H9 (cell line): ENCODE results near the gene SNTG2. TPM values are rescaled to one million over a fixed set of nuclear protein-coding genes. Genes with fewer than 3 reads are reported as not detected.
"Not testable (repeated sequence)": the region's sequence is repeated elsewhere in the genome, so short reads cannot be mapped to it uniquely, and the experiment has no call there.

Source experiments
- DNase-seq: peaks from one replicate; pipeline ENCODE4 v3.0.0-alpha.2; 2017
- H2AFZ ChIP-seq: one replicate; pipeline ENCODE4 v1.6.1; 2013; ENCODE audit warnings: mild to moderate bottlenecking, low read length, control low read depth, moderate library complexity
- H2AK5ac ChIP-seq: 2 replicates; pipeline ENCODE4 v1.6.1; 2013; ENCODE audit warnings: low read length, control low read depth, mixed read lengths; ENCODE audit not compliant: insufficient read length
- H2BK120ac ChIP-seq: one replicate; pipeline ENCODE4 v1.6.1; 2013; ENCODE audit warnings: low read depth, mild to moderate bottlenecking, low read length, control low read depth, inconsistent platforms; ENCODE audit not compliant: poor library complexity, severe bottlenecking
- H2BK12ac ChIP-seq: 2 replicates; pipeline ENCODE4 v1.6.1; 2013; ENCODE audit warnings: low read length, control low read depth, mixed read lengths, low read depth; ENCODE audit not compliant: insufficient read length
- H2BK15ac ChIP-seq: 2 replicates; pipeline ENCODE4 v1.6.1; 2013; ENCODE audit warnings: low read depth, low read length, control low read depth
- H2BK20ac ChIP-seq: one replicate; pipeline ENCODE4 v1.6.1; 2013; ENCODE audit warnings: low read depth, mild to moderate bottlenecking, low read length, control low read depth, inconsistent platforms; ENCODE audit not compliant: poor library complexity, severe bottlenecking
- H2BK5ac ChIP-seq: 2 replicates; pipeline ENCODE4 v1.6.1; 2013; ENCODE audit warnings: low read length, control low read depth, mixed read lengths; ENCODE audit not compliant: insufficient read length
- H3K14ac ChIP-seq: 2 replicates; pipeline ENCODE4 v1.6.1; 2013; ENCODE audit warnings: low read length, control low read depth; ENCODE audit not compliant: insufficient read depth
- H3K18ac ChIP-seq: 2 replicates; pipeline ENCODE4 v1.6.1; 2013; ENCODE audit warnings: low read depth, mild to moderate bottlenecking, mixed read lengths, low read length, control low read depth; ENCODE audit not compliant: insufficient read length
- H3K23ac ChIP-seq: 2 replicates; pipeline ENCODE4 v1.6.1; 2013; ENCODE audit warnings: low read length, control low read depth, mixed read lengths, low read depth; ENCODE audit not compliant: insufficient read length
- H3K23me2 ChIP-seq: 2 replicates; pipeline ENCODE4 v1.6.1; 2013; ENCODE audit warnings: low read depth, mild to moderate bottlenecking, mixed read lengths, low read length, control low read depth; ENCODE audit not compliant: insufficient read length, poor library complexity, severe bottlenecking
- H3K27ac ChIP-seq: 2 replicates; pipeline ENCODE4 v1.5.1; 2013; ENCODE audit warnings: low read length, control low read depth, mixed read lengths, low read depth; ENCODE audit not compliant: insufficient read length
- H3K27me3 ChIP-seq: 2 replicates; pipeline ENCODE4 v1.6.1; 2013; ENCODE audit warnings: low read length, control low read depth, inconsistent platforms; ENCODE audit not compliant: insufficient read depth
- H3K4ac ChIP-seq: 2 replicates; pipeline ENCODE4 v1.6.1; 2013; ENCODE audit warnings: low read depth, mild to moderate bottlenecking, control low read depth, inconsistent platforms, low read length, moderate library complexity
- H3K4me1 ChIP-seq: 2 replicates; pipeline ENCODE4 v1.6.1; 2013; ENCODE audit warnings: low read length, control low read depth, inconsistent platforms; ENCODE audit not compliant: insufficient read depth
- H3K4me2 ChIP-seq: 2 replicates; pipeline ENCODE4 v1.6.1; 2013; ENCODE audit warnings: low read length, control low read depth, mixed read lengths; ENCODE audit not compliant: insufficient read length, insufficient read depth
- H3K56ac ChIP-seq: 2 replicates; pipeline ENCODE4 v1.6.1; 2013; ENCODE audit warnings: low read depth, mild to moderate bottlenecking, mixed read lengths, low read length, control low read depth; ENCODE audit not compliant: insufficient read length
- H3K79me1 ChIP-seq: 2 replicates; pipeline ENCODE4 v1.6.1; 2013; ENCODE audit warnings: low read depth, mild to moderate bottlenecking, moderate library complexity, low read length, control low read depth, inconsistent platforms; ENCODE audit not compliant: insufficient read depth, poor library complexity, severe bottlenecking
- H3K79me2 ChIP-seq: 2 replicates; pipeline ENCODE4 v1.6.1; 2013; ENCODE audit warnings: low read length, control low read depth, inconsistent platforms; ENCODE audit not compliant: insufficient read depth
- H3K9ac ChIP-seq: 2 replicates; pipeline ENCODE4 v1.6.1; 2013; ENCODE audit warnings: low read length, control low read depth, mixed read lengths; ENCODE audit not compliant: insufficient read length; ENCODE audit errors: extremely low read depth
- H3K9me3 ChIP-seq: one replicate; pipeline ENCODE4 v1.6.1; 2013; ENCODE audit warnings: low read depth, low read length, inconsistent platforms; ENCODE audit not compliant: control insufficient read depth
- H3T11ph ChIP-seq: one replicate; pipeline ENCODE4 v1.6.1; 2013; ENCODE audit warnings: mild to moderate bottlenecking, low read length, control low read depth, inconsistent platforms
- H4K20me1 ChIP-seq: one replicate; pipeline ENCODE4 v1.6.1; 2013; ENCODE audit not compliant: control insufficient read depth, insufficient read length, insufficient read depth
- H4K5ac ChIP-seq: 2 replicates; pipeline ENCODE4 v1.6.1; 2013; ENCODE audit warnings: low read depth, mild to moderate bottlenecking, mixed read lengths, low read length, control low read depth; ENCODE audit not compliant: insufficient read length
- H4K8ac ChIP-seq: replicated peaks from 2 replicates; pipeline ENCODE4 v1.6.1; 2013; ENCODE audit warnings: low read length, control low read depth, mixed read lengths, low read depth; ENCODE audit not compliant: insufficient read length
- H4K91ac ChIP-seq: 2 replicates; pipeline ENCODE4 v1.6.1; 2013; ENCODE audit warnings: low read depth, mild to moderate bottlenecking, moderate library complexity, mixed read lengths, low read length, control low read depth; ENCODE audit not compliant: insufficient read length
- H3K27ac Mint-ChIP-seq, 3 experiments: 2 replicates in 2 of 3; 3 replicates in 1 of 3; pipeline ENCODE4 v1.8.0; 2020 to 2021; ENCODE audit warnings: mixed read lengths in 3 of 3, mild to moderate bottlenecking in 1 of 3, moderate library complexity in 1 of 3
- H3K27me3 Mint-ChIP-seq: 2 replicates; pipeline ENCODE4 v1.8.0; 2021; ENCODE audit warnings: low read depth, mild to moderate bottlenecking, moderate library complexity, mixed read lengths
- H3K36me3 Mint-ChIP-seq, 3 experiments: 2 replicates in 2 of 3; 3 replicates in 1 of 3; pipeline ENCODE4 v1.8.0; 2020 to 2021; ENCODE audit warnings: low read depth in 3 of 3, mixed read lengths in 3 of 3; ENCODE audit not compliant: insufficient read depth in 1 of 3
- H3K4me1 Mint-ChIP-seq, 2 experiments: 2 replicates each; pipeline ENCODE4 v1.8.0; 2020; ENCODE audit warnings: mixed read lengths in 2 of 2
- H3K4me3 Mint-ChIP-seq, 2 experiments: 2 replicates in 1 of 2; 3 replicates in 1 of 2; pipeline ENCODE4 v1.8.0; 2020 to 2021; ENCODE audit warnings: mild to moderate bottlenecking in 2 of 2, mixed read lengths in 2 of 2, moderate library complexity in 1 of 2
- H3K9me3 Mint-ChIP-seq, 2 experiments: 2 replicates in 1 of 2; 3 replicates in 1 of 2; pipeline ENCODE4 v1.8.0; 2020; ENCODE audit warnings: mild to moderate bottlenecking in 2 of 2, mixed read lengths in 2 of 2, moderate library complexity in 1 of 2
- CTCF ChIP-seq: fragments of 200-600 bp; sonication (generic); conservative IDR thresholded peaks from 3 replicates; pipeline ENCODE4 v1.8.0; 2021; ENCODE audit warnings: antibody characterized with exemption, mild to moderate bottlenecking
- WGBS: extraction: QIAGEN DNeasy Blood & Tissue Kit; methylation state at CpG from one replicate; pipeline ENCODE4 v1.1.7; 2013; ENCODE audit warnings: missing lambda C conversion rate, low lambda C conversion rate, mixed read lengths; ENCODE audit not compliant: insufficient read length; ENCODE audit errors: extremely low coverage; 5-methylcytosine and 5-hydroxymethylcytosine counted together
- total RNA-seq: library from RNA; stranded (reverse); gene quantifications from 2 replicates; pipeline ENCODE4 v1.2.1, GENCODE V29; 2021

SNTG2 gene
- total RNA-seq, 1 experiment from 2014 or later, result 13.2 TPM

- no peaks in the 10 kb centered on the region for H3K9me3 ChIP-seq
- H2BK20ac ChIP-seq, result no peak overlapping the region
- no peaks in the 10 kb centered on the region for H3K4me1 ChIP-seq
- H3K79me1 ChIP-seq, result no peaks in the 10 kb centered on the region
- H3K27me3 ChIP-seq, result no peaks in the 10 kb centered on the region
- H3K9ac ChIP-seq, result no peak overlapping the region
- H3K23ac ChIP-seq, result no peak overlapping the region
- no peaks in the 10 kb centered on the region for H3K23me2 ChIP-seq
- Mint-ChIP-seq H3K36me3 (peaks cover 18 to 24% (median 21%) of the 10 kb centered on the region in 3 experiments), H3K4me3 (no peak overlapping the region), H3K9me3 (peaks cover 3 to 6% of the 10 kb centered on the region in 2 experiments; a peak in 3 of 5 replicates), H3K27ac (no peak overlapping the region), H3K27me3 (no peaks in the 10 kb centered on the region; the same call in 1 of the 2 replicates), H3K4me1 (0 out of 4 replicates have a peak, but pooled peaks cover 2 to 4% of the 10 kb centered on the region in 2 experiments)
- no peak overlapping the region for H2AFZ ChIP-seq
- H3K79me2 ChIP-seq, result no peaks in the 10 kb centered on the region
- no peak overlapping the region for H2BK5ac ChIP-seq
- H4K91ac ChIP-seq, result no peak overlapping the region
- no peak overlapping the region for H3T11ph ChIP-seq
- no peak overlapping the region for H4K8ac ChIP-seq
- DNase-seq, result no peak
- no peak overlapping the region for H3K18ac ChIP-seq
- H3K4me2 ChIP-seq, result no peak overlapping the region
- no peak overlapping the region for H3K27ac ChIP-seq
- H2BK120ac ChIP-seq, result no peak overlapping the region
- no peak overlapping the region for H2AK5ac ChIP-seq
- no peaks in the 10 kb centered on the region for H4K20me1 ChIP-seq
- no peak for TF ChIP-seq CTCF
- H3K4ac ChIP-seq, result no peak overlapping the region
- H2BK12ac ChIP-seq, result no peak overlapping the region
- no CpG with 5 or more reads among the region's 5 CpGs for WGBS
- no peak overlapping the region for H4K5ac ChIP-seq
- no peak overlapping the region for H3K56ac ChIP-seq
- H2BK15ac ChIP-seq, result no peak overlapping the region
- H3K14ac ChIP-seq, result no peak overlapping the region
Measured at GRCh38 chr2:1091895-1092585, 141.4 kb downstream of the SNTG2 start.

- not testable (repeated sequence) for H3K23ac ChIP-seq, H3K9me3 ChIP-seq, H2AFZ ChIP-seq, H3K23me2 ChIP-seq, H3K18ac ChIP-seq, H3K4ac ChIP-seq, H4K91ac ChIP-seq, H3K9ac ChIP-seq, H3K27ac Mint-ChIP-seq, H4K8ac ChIP-seq, H4K5ac ChIP-seq, H3K4me1 ChIP-seq, H2BK5ac ChIP-seq, H4K20me1 ChIP-seq, DNase-seq, H3K4me1 Mint-ChIP-seq, H2BK15ac ChIP-seq, H3K4me3 Mint-ChIP-seq, H2AK5ac ChIP-seq, H3K27me3 Mint-ChIP-seq, H3K4me2 ChIP-seq, H3K79me1 ChIP-seq, H3K56ac ChIP-seq, H3K9me3 Mint-ChIP-seq, H2BK12ac ChIP-seq, H3K27me3 ChIP-seq, H3K14ac ChIP-seq, H2BK120ac ChIP-seq, H2BK20ac ChIP-seq, H3T11ph ChIP-seq, H3K27ac ChIP-seq, H3K79me2 ChIP-seq
- H3K36me3 Mint-ChIP-seq, result peaks cover 17 to 23% (median 21%) of the 10 kb centered on the region in 3 experiments
- no CpG with 5 or more reads among the region's 6 CpGs for WGBS
Measured at GRCh38 chr2:1093668-1094067, 143.0 kb downstream of the SNTG2 start.
